ENCODE data around the gene LTBP2. TPM values are rescaled to one million over a fixed set of nuclear protein-coding genes. Genes with fewer than 3 reads are reported as not detected.

LTBP2 gene
- total RNA-seq, 1 experiment from 2014 or later, result 1.6 TPM

DNA sequence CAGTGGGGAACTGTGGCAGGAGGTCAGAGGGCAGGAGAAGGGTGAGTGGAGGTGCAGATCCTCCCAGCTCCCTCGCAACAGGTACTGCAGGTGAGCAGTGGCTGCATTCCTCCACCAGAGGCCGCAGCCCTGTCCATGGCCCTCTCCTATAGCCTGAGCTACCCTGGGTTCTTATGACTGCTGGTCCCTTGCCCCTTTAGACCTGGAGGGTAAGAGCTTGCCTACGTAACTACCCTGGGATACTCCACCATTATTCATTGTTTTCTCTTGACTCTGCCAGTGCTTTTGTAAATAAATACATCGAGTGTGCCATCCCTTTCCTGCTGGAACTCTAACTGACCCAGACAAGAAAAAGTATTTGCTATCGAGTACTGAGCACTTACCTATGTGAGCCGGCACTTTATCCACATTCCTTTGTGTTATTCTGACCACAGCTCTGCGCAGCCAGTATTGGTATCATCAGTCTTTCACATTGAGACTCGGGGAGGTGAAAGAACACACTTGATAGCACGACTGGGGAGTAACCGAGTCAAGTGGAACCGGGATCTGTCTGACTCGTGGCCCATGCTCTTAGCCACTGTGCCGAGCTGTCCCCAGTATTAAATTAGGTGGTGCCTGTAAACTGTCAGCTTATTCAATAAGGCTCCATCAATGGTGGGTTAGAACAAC, 38.5 kb downstream of the LTBP2 start:
- DNase-seq (ENCODE audit: low spot score), result peak; percentile 34

GRCh38 chr14:74572726-74573301, 39.2 kb downstream of the LTBP2 start:
- DNase-seq (ENCODE audit: low spot score), result peak; percentile 59

DNA sequence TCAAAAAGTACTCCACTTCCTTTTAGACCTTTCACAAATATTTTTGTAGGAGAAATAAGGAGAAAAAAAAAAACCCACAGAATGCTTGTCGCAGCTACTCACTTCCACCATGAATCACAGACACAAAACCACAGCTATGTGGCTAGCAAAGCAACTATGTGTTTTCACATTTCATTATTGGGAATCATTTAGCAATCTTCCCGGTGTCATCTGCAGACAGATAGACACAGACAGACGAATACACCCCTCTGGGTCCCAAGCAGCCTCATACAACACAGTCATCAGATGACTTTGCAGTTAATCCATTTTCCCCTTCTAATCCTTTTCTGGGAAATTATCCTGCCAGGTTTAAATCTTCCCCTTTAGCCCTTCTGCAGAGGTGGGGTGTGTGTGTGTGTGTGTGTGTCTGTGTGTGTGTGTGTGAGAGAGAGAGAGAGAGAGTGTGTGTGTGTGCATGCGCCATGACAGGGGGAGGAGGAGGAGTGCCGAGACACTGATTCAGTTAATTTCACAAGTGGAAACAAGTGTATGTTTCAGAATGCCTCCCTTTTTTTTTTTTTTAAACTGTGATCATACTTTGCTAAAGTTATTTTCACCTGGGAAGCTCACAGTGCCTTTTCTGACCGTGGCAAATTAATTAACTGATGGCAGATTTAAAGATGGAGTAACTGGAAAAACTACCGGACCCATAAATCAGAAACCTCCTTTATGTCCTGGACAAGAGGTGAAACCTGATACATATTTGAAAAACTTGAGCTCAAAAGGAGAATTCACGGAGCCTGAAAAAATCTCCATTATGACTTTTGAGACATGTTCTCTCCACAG, 39.9 kb downstream of the LTBP2 start:
- DNase-seq (ENCODE audit: low spot score), result peak; percentile 93

DNA sequence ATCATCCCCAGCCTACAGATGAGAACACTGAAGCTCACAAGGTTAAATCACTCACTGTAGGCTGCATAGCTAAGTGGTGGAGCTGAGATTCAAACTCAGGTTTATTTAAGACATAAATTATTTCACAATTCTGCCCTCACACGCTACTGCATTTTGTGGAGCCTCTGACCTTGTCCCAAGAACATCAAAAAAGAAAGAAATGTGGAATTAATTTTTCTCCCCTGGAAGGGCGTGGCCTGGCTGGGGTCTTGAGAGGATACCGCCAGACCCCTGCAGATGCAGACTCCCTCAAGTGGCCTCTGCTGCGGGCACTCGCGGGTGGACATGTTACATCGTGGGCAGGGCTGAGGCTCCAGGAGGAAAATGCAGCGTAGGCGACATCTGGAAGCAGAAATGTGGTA, 40.6 kb downstream of the LTBP2 start:
- DNase-seq (ENCODE audit: low spot score), result no peak

- DNase-seq (ENCODE audit: low spot score), result no peak
Observed at GRCh38 chr14:74570696-74571095, 41.3 kb downstream of the LTBP2 start.

GRCh38 chr14:74569806-74570591, 42.0 kb downstream of the LTBP2 start:
- no peak for DNase-seq (ENCODE audit: low spot score)

DNA sequence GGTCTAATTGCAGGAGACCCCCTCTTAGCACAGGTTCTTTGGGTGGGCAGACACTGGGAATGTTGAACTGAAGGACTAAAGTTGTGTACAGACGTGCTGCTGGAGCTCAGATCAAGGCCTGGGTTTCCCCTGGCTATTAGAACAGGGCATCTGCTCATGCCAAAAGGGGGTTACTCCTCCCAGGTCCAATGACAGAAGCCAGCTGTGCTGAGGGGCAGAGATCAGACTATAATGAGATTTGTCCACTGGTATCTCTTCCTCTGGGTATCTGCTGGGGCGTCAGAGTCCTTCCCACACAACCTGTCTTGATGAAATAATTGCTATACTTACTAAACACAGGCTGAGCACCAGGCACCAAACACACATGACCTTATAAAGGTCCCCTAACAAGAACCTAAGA, 42.6 kb downstream of the LTBP2 start:
- no peak for DNase-seq (ENCODE audit: low spot score)

DNA sequence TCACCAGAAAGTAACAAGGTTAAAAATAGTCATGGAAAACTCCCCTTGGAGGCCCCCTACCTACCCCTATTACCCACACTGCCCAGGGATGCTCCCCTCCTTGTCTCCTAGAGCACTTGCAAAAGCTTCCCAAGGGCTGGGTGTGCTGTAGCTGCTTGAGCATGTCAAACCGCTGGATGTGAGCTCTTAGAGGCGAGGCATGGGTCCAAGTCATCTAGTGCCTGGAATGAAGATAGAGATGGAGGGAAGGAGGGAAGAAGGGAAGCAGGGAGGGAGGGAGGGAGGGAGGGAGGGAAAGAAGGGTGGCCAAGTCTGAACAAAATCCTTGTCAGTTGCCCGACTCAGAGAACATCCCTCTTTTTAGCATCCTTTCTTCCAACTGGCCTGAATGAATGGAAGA, 43.1 kb downstream of the LTBP2 start:
- DNase-seq (ENCODE audit: low spot score), result no peak

DNA sequence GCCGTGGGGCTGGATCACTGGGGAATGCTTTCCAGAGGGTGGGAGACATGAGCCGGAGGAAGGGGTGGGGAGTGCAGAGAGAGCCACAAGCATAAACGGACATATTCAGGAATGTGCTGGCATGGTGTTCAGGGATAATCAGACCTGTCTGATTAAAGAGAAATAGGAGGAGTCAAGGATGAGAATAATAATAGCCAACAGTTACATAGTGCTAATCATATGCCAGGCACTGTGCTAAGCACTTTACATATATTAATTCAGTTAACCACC, 43.7 kb downstream of the LTBP2 start:
- no peak for DNase-seq (ENCODE audit: low spot score)

GRCh38 chr14:74567646-74568379, 44.2 kb downstream of the LTBP2 start:
- DNase-seq (ENCODE audit: low spot score), result no peak

GRCh38 chr14:74567219-74567618, 44.8 kb downstream of the LTBP2 start:
- DNase-seq (ENCODE audit: low spot score), result no peak

DNA sequence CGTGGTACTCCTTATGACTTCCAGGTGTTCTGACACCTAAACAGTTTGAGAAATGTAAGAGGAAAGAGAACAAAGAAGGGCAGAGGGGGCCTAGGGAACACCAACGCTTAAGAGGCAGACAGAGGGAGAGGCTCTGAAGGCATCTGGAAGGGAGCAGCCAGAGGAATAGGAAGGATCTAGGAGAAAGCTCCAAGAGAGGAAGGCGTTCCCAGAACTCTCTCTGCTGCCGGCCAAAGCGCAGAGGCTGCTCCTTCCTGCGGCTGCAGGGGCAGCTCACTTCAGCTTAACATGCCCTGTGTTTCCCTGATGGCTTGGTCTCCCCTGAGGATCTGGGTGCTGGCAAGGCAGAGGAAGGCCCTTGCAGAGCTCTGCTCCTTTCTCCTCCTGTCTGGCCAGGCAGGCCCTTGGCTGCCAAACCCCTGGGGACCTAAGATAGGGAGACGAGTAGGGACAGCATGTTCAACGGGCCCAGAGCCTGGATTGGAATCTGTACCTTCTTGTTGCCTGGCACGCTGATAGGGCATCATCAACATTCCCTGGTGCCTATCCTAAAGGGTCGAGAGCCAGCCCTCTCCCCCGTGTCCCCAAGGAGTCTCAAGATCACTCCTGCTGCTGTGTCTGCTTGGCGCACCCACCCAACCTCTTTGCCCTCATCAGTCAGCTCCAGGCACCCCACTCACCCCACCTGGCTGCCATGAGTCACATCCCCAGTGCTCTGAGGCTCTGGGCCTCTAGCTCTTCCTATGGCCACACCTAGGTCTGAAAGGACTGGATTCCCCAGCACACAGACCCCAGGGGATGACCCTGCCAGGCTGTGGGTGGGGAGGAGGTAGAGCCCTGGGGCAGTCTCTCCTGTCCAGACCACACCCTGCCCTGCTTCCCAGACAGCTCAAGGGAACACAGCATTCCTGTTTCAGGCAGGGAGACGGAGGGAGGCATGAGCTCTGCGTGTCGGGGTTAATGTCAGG, 45.6 kb downstream of the LTBP2 start:
- DNase-seq (ENCODE audit: low spot score), result no peak

GRCh38 chr14:74563586-74564159, 48.4 kb downstream of the LTBP2 start:
- DNase-seq (ENCODE audit: low spot score), result no peak

GRCh38 chr14:74563233-74563585, 48.8 kb downstream of the LTBP2 start:
- DNase-seq (ENCODE audit: low spot score), result peak; percentile 34

DNA sequence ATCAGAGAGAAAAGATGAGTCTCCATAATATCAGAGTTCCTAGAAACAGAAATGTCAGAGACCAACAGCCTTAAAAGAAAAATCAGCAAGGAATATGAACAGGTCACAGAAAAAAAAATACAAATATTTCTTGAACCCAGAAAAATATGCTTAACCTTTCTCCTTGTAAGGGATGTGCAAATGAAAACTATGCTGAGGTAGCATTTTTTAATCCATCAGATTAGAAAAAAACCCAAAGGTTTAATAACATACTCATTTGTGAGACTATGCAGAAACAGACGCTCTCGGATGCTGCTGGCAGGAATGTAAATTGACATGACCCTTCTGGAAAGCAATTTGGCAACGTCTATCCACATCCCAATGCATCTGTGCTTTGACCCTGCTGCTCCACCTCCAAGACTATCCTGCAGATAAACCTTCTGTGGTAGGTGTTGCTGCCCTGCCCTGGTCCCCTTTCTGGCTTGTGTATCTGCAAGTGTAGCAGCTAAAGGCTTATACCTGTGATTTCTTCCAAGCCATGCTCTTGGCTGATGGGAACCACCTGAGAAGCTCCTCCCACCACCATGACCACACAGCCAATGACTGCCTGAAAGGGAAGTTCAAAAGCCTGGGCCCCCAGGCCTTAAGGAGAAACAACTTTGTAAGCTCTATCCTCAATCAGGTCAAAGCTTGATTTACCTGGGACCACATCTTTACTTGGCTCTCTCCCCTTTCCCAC, 49.4 kb downstream of the LTBP2 start:
- no peak for DNase-seq (ENCODE audit: low spot score)

GRCh38 chr14:74558655-74559054, 53.4 kb downstream of the LTBP2 start:
- no peak for DNase-seq (ENCODE audit: low spot score)

GRCh38 chr14:74557691-74558090, 54.3 kb downstream of the LTBP2 start:
- DNase-seq (ENCODE audit: low spot score), result no peak

- DNase-seq (ENCODE audit: low spot score), result no peak
Observed at GRCh38 chr14:74555476-74556050, 56.5 kb downstream of the LTBP2 start.

DNA sequence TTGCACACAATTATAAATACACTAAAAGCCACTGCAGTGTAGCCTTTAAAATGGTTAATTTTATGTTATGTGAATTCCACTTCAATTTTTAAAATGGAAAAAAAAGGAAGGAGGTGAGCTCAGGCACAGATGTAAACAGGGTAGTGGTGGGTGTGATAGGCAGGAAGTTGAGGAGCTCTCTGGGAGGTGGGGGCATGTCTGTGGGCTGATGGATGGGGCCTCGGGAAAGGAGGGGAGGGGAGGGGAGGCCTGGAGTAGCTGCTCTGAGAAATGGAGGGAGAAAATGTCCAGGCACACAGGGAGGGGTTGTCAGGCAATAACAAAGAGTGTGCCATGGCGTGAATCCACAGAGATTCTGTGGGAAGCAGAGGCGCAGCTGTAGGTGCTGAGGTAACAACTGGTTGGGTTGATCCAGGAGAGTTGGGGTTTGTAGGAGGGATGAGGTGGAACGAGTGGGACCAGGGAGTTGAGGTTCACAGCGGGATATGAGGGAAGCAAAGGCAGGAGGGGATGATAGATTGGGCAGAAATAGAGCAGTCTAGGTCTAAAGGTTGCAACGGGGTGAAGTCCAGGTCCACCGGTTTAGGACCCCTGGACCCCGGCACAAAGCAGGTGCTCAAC, 57.2 kb downstream of the LTBP2 start:
- no peak for DNase-seq (ENCODE audit: low spot score)
